IPS-15b (cell line): Measurements from ENCODE around the gene CACNB2.
"Not testable (repeated sequence)": the region's sequence is repeated elsewhere in the genome, so short reads cannot be mapped to it uniquely, and the experiment has no call there.

ENCODE experiments used
- H3K27me3 ChIP-seq: one replicate; pipeline ENCODE4 v1.6.1; 2013; ENCODE audit warnings: low read length; ENCODE audit not compliant: control insufficient read depth, insufficient read depth
- H3K36me3 ChIP-seq: one replicate; pipeline ENCODE4 v1.6.1; 2013; ENCODE audit warnings: low read length; ENCODE audit not compliant: control insufficient read depth, insufficient read depth
- H3K4me1 ChIP-seq: one replicate; pipeline ENCODE4 v1.6.1; 2013; ENCODE audit warnings: mild to moderate bottlenecking, low read length; ENCODE audit not compliant: control insufficient read depth, insufficient read depth
- H3K4me3 ChIP-seq: one replicate; pipeline ENCODE4 v1.5.1; 2013; ENCODE audit warnings: low read depth, low read length
- H3K9ac ChIP-seq: one replicate; pipeline ENCODE4 v1.6.1; 2013; ENCODE audit warnings: low read depth, mild to moderate bottlenecking, low read length
- H3K9me3 ChIP-seq: one replicate; pipeline ENCODE4 v1.6.1; 2013; ENCODE audit warnings: mild to moderate bottlenecking, low read length; ENCODE audit not compliant: control insufficient read depth, insufficient read depth

CACNB2 gene

GRCh38 chr10:18203471-18203870 is 63.2 kb downstream of the CACNB2 start:
- Histone ChIP-seq H3K36me3 (no peaks in the 10 kb centered on the region), H3K27me3 (no peaks in the 10 kb centered on the region), H3K9ac (no peak overlapping the region), H3K9me3 (no peaks in the 10 kb centered on the region), H3K4me3 (no peak overlapping the region), H3K4me1 (no peaks in the 10 kb centered on the region)

GRCh38 chr10:18204039-18204835 is 64.0 kb downstream of the CACNB2 start:
- no peak overlapping the region for H3K9ac ChIP-seq
- no peak overlapping the region for H3K4me3 ChIP-seq
- H3K36me3 ChIP-seq: no peaks in the 10 kb centered on the region
- no peaks in the 10 kb centered on the region for H3K27me3 ChIP-seq
- H3K9me3 ChIP-seq: no peaks in the 10 kb centered on the region
- H3K4me1 ChIP-seq: no peaks in the 10 kb centered on the region

GRCh38 chr10:18205098-18205834 is 65.0 kb downstream of the CACNB2 start:
- H3K36me3 ChIP-seq: no peaks in the 10 kb centered on the region
- no peak overlapping the region for H3K9ac ChIP-seq
- H3K9me3 ChIP-seq: no peaks in the 10 kb centered on the region
- no peak overlapping the region for H3K4me3 ChIP-seq
- H3K27me3 ChIP-seq: no peaks in the 10 kb centered on the region
- no peaks in the 10 kb centered on the region for H3K4me1 ChIP-seq

GRCh38 chr10:18208186-18208585 is 68.0 kb downstream of the CACNB2 start:
- H3K4me3 ChIP-seq, H3K9ac ChIP-seq, H3K9me3 ChIP-seq, H3K4me1 ChIP-seq, H3K27me3 ChIP-seq, H3K36me3 ChIP-seq: not testable (repeated sequence)

GRCh38 chr10:18209241-18209640 is 69.0 kb downstream of the CACNB2 start:
- Histone ChIP-seq H3K4me3 (no peak overlapping the region), H3K27me3 (no peaks in the 10 kb centered on the region), H3K4me1 (no peaks in the 10 kb centered on the region), H3K36me3 (no peaks in the 10 kb centered on the region), H3K9ac (no peak overlapping the region), H3K9me3 (no peaks in the 10 kb centered on the region)

GRCh38 chr10:18210711-18211110 is 70.5 kb downstream of the CACNB2 start:
- Histone ChIP-seq H3K36me3 (no peaks in the 10 kb centered on the region), H3K4me1 (no peaks in the 10 kb centered on the region), H3K27me3 (no peaks in the 10 kb centered on the region), H3K9me3 (no peaks in the 10 kb centered on the region), H3K4me3 (no peak overlapping the region), H3K9ac (no peak overlapping the region)

GRCh38 chr10:18211862-18212261 is 71.6 kb downstream of the CACNB2 start:
- Histone ChIP-seq H3K4me1 (no peaks in the 10 kb centered on the region), H3K9ac (no peak overlapping the region), H3K4me3 (no peak overlapping the region), H3K9me3 (no peaks in the 10 kb centered on the region), H3K27me3 (no peaks in the 10 kb centered on the region), H3K36me3 (no peaks in the 10 kb centered on the region)

- H3K36me3 ChIP-seq: no peaks in the 10 kb centered on the region
- H3K27me3 ChIP-seq: no peaks in the 10 kb centered on the region
- H3K9ac ChIP-seq: no peak overlapping the region
- no peaks in the 10 kb centered on the region for H3K4me1 ChIP-seq
- no peak overlapping the region for H3K4me3 ChIP-seq
- H3K9me3 ChIP-seq: no peaks in the 10 kb centered on the region
Measured at GRCh38 chr10:18213271-18213670, 73.0 kb downstream of the CACNB2 start.

- Histone ChIP-seq H3K4me3 (no peak overlapping the region), H3K36me3 (no peaks in the 10 kb centered on the region), H3K9ac (no peak overlapping the region), H3K27me3 (no peaks in the 10 kb centered on the region), H3K4me1 (no peaks in the 10 kb centered on the region), H3K9me3 (no peaks in the 10 kb centered on the region)
Measured at GRCh38 chr10:18214691-18215563, 74.7 kb downstream of the CACNB2 start.

GRCh38 chr10:18216482-18216881 is 76.3 kb downstream of the CACNB2 start:
- H3K9ac ChIP-seq: no peak overlapping the region
- no peaks in the 10 kb centered on the region for H3K36me3 ChIP-seq
- no peaks in the 10 kb centered on the region for H3K4me1 ChIP-seq
- H3K4me3 ChIP-seq: no peak overlapping the region
- H3K9me3 ChIP-seq: no peaks in the 10 kb centered on the region
- no peaks in the 10 kb centered on the region for H3K27me3 ChIP-seq

- Histone ChIP-seq H3K9me3 (no peaks in the 10 kb centered on the region), H3K36me3 (no peaks in the 10 kb centered on the region), H3K4me1 (no peaks in the 10 kb centered on the region), H3K9ac (no peak overlapping the region), H3K4me3 (no peak overlapping the region), H3K27me3 (no peaks in the 10 kb centered on the region)
Measured at GRCh38 chr10:18217577-18217976, 77.4 kb downstream of the CACNB2 start.
